Caco-2 (cell line): Measurements from ENCODE around the gene ELP6. TPM values are rescaled to one million over a fixed set of nuclear protein-coding genes. Genes with fewer than 3 reads are reported as not detected.

ENCODE experiments used
- BruUV-seq: library from RNA; stranded (reverse); fragments of 400-500 nt; replicated peaks from 2 replicates; lab custom pipeline; 2021; lab: Mats Ljungman, UMichigan
- CTCF ChIA-PET: fragments of 300-600 bp; sonication (Branson Sonifier 250); formaldehyde crosslinking; loops from one replicate; lab custom pipeline; 2022; ENCODE audit warnings: antibody characterized with exemption; lab: Charles Lee
- POLR2A ChIA-PET: fragments of 300-600 bp; sonication (Branson Sonifier 250); formaldehyde crosslinking; loops from one replicate; lab custom pipeline; 2022; ENCODE audit warnings: antibody characterized with exemption; lab: Charles Lee
- DNase-seq, 2 experiments: peaks; one replicate each; pipeline versions ENCODE4 v3.0.0 to v3.0.0-alpha.2; 2020 to 2022
- H3K27me3 ChIP-seq: replicated peaks from 2 replicates; pipeline ENCODE4 v1.6.0; 2011; ENCODE audit warnings: low read length; ENCODE audit not compliant: control insufficient read depth, insufficient read depth
- H3K36me3 ChIP-seq: 2 replicates; pipeline ENCODE4 v1.5.1; 2011; ENCODE audit warnings: low read length; ENCODE audit not compliant: control insufficient read depth, insufficient read depth
- H3K4me1 ChIP-seq: fragments of 250-450 bp; sonication (Bioruptor Pico); 2 replicates; pipeline ENCODE4 v1.5.1; 2020; ENCODE audit warnings: mild to moderate bottlenecking
- H3K4me3 ChIP-seq: 2 replicates; pipeline ENCODE4 v1.5.1; 2011; ENCODE audit warnings: low read depth, mild to moderate bottlenecking, control low read depth, low read length
- H3K9me3 ChIP-seq: fragments of 250-450 bp; sonication (Bioruptor Pico); 2 replicates; pipeline ENCODE4 v1.5.1; 2020; ENCODE audit warnings: mild to moderate bottlenecking, moderate library complexity
- H3K27ac Mint-ChIP-seq: one replicate; pipeline ENCODE4 v1.8.0; 2022; ENCODE audit warnings: mixed read lengths; ENCODE audit not compliant: unreplicated experiment
- H3K27me3 Mint-ChIP-seq: one replicate; pipeline ENCODE4 v1.8.0; 2022; ENCODE audit warnings: mixed read lengths; ENCODE audit not compliant: insufficient read depth, unreplicated experiment
- H3K36me3 Mint-ChIP-seq: one replicate; pipeline ENCODE4 v1.8.0; 2022; ENCODE audit warnings: mild to moderate bottlenecking, mixed read lengths; ENCODE audit not compliant: insufficient read depth, unreplicated experiment
- H3K4me1 Mint-ChIP-seq: one replicate; pipeline ENCODE4 v1.8.0; 2022; ENCODE audit warnings: low read depth, mixed read lengths; ENCODE audit not compliant: unreplicated experiment
- H3K4me3 Mint-ChIP-seq: one replicate; pipeline ENCODE4 v1.8.0; 2022; ENCODE audit warnings: mild to moderate bottlenecking, moderate library complexity, mixed read lengths; ENCODE audit not compliant: unreplicated experiment
- H3K9me3 Mint-ChIP-seq: one replicate; pipeline ENCODE4 v1.8.0; 2022; ENCODE audit warnings: mixed read lengths; ENCODE audit not compliant: unreplicated experiment
- CTCF ChIP-seq, 2 experiments: fragments of 200-600 bp in 1 of 2; IDR thresholded peaks; 1 replicate in 1 of 2; 2 replicates in 1 of 2; pipeline versions ENCODE4 v1.5.1 to v1.8.0; 2011 to 2022; ENCODE audit warnings: antibody characterized with exemption in 1 of 2, control low read depth in 1 of 2, inconsistent platforms in 1 of 2, low read depth in 1 of 2, low read length in 1 of 2, mild to moderate bottlenecking in 1 of 2, moderate library complexity in 1 of 2; ENCODE audit not compliant: insufficient read depth in 1 of 2, severe bottlenecking in 1 of 2, unreplicated experiment in 1 of 2
- intact Hi-C: fragments of 100-400 bp; cut with micrococcal nuclease; formaldehyde crosslinking; loops from one replicate; pipeline ENCODE4 v1.10.0; 2022; ENCODE audit not compliant: unreplicated experiment
- total RNA-seq: library from RNA; stranded (reverse); gene quantifications from 2 replicates; pipeline ENCODE4 v1.2.3, GENCODE V29; 2022

Gene ELP6
- total RNA-seq, 1 experiment from 2014 or later, result 42.0 TPM

- no peak overlapping the region for H3K4me3 ChIP-seq
- POLR2A ChIA-PET, result no interaction called here
- DNase-seq, result no peak
Measured at GRCh38 chr3:47553407-47553806, 39.9 kb upstream of the ELP6 start.

GRCh38 chr3:47542471-47543173 lies 29.1 kb upstream of the ELP6 start:
- Mint-ChIP-seq H3K27me3 (no peaks in the 10 kb centered on the region), H3K4me1 (no peaks in the 10 kb centered on the region), H3K9me3 (peaks cover 7% of the 10 kb centered on the region), H3K4me3 (no peak overlapping the region), H3K27ac (no peak overlapping the region), H3K36me3 (no peaks in the 10 kb centered on the region)
- Histone ChIP-seq H3K4me3 (no peak overlapping the region), H3K36me3 (no peaks in the 10 kb centered on the region), H3K9me3 (no peaks in the 10 kb centered on the region), H3K27me3 (no peaks in the 10 kb centered on the region), H3K4me1 (no peaks in the 10 kb centered on the region)
- POLR2A ChIA-PET, result no interaction called here
- CTCF ChIA-PET, result no interaction called here
- BruUV-seq, result no TSS peak
- intact Hi-C loops, result no loop called here
- no peak for DNase-seq
- no peak for TF ChIP-seq CTCF (IDR thresholded peaks at IDR 0.05; ENCODE audit: insufficient read depth in 1 of 2, low read depth in 1 of 2, low read length in 1 of 2, severe bottlenecking in 1 of 2, unreplicated experiment in 1 of 2)

More at GRCh38 chr3:47553407-47553806, 39.9 kb upstream of the ELP6 start:
- Histone ChIP-seq H3K9me3 (no peaks in the 10 kb centered on the region), H3K4me1 (no peaks in the 10 kb centered on the region), H3K27me3 (no peaks in the 10 kb centered on the region), H3K36me3 (no peaks in the 10 kb centered on the region)
- no TSS peak for BruUV-seq
- CTCF ChIA-PET, result no interaction called here
- Mint-ChIP-seq H3K27me3 (peaks cover 3% of the 10 kb centered on the region), H3K36me3 (no peaks in the 10 kb centered on the region), H3K4me1 (no peaks in the 10 kb centered on the region), H3K27ac (no peak overlapping the region), H3K9me3 (no peaks in the 10 kb centered on the region), H3K4me3 (no peak overlapping the region)
- TF ChIP-seq CTCF (IDR thresholded peaks at IDR 0.05; ENCODE audit: insufficient read depth in 1 of 2, low read depth in 1 of 2, low read length in 1 of 2, severe bottlenecking in 1 of 2, unreplicated experiment in 1 of 2), result no peak
- intact Hi-C loops, result no loop called here

- Histone ChIP-seq H3K36me3 (no peaks in the 10 kb centered on the region), H3K4me1 (no peaks in the 10 kb centered on the region), H3K27me3 (no peaks in the 10 kb centered on the region), H3K4me3 (no peak overlapping the region), H3K9me3 (no peaks in the 10 kb centered on the region)
- ChIA-PET POLR2A (no interaction called here), CTCF (no interaction called here)
- Mint-ChIP-seq H3K4me3 (no peak overlapping the region), H3K4me1 (no peaks in the 10 kb centered on the region), H3K36me3 (no peaks in the 10 kb centered on the region), H3K27ac (no peak overlapping the region), H3K27me3 (no peaks in the 10 kb centered on the region), H3K9me3 (peaks cover 7% of the 10 kb centered on the region)
- no peak for TF ChIP-seq CTCF (IDR thresholded peaks at IDR 0.05; ENCODE audit: insufficient read depth in 1 of 2, low read depth in 1 of 2, low read length in 1 of 2, severe bottlenecking in 1 of 2, unreplicated experiment in 1 of 2)
- no TSS peak for BruUV-seq
- intact Hi-C loops, result no loop called here
- DNase-seq, result no peak
Measured at GRCh38 chr3:47541583-47542108, 28.1 kb upstream of the ELP6 start.
